ENCODE data around the gene CMTR2. TPM values are rescaled to one million over a fixed set of nuclear protein-coding genes. Genes with fewer than 3 reads are reported as not detected.

Gene CMTR2
- total and polyA plus RNA-seq, 4 donors: 8.8 to 35.7 (median 14.0) TPM

DNA sequence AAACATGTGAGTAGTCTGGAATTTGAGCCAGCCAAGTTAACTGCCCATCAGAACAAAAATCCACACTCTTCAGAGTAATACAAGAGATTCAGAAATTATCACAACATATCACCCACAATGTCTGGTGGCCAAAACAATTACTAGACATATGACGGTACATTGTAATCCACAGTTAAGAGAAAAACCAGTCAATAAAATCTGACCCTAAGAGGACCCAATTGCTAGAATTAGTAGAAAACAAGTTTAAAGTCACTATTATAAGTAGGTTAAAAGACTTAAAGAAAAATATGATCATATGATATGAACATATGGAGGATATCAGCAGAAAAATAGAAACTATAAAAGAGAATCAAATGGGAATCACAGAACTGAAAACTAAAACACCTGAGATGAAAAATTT lies 15.8 kb downstream of the CMTR2 start:
- no peaks in the 10 kb centered on the region for H3K4me1 ChIP-seq (ENCODE audit: control insufficient read depth in 5 of 5, insufficient read depth in 5 of 5, low read length in 5 of 5)
- H3K9ac ChIP-seq (ENCODE audit: insufficient read depth in 1 of 2, low read length in 2 of 2): no peak overlapping the region
- no peak overlapping the region for H3K27ac ChIP-seq (ENCODE audit: low read depth in 1 of 2, low read length in 1 of 2)
- peaks cover 0 to 6% (median 0%) of the 10 kb centered on the region in 4 donors for H3K9me3 ChIP-seq (ENCODE audit: control insufficient read depth in 4 of 4, insufficient read depth in 3 of 4, low read length in 3 of 4)
- DNase-seq (no peak), ATAC-seq (ENCODE audit: insufficient read depth, low FRiP score) (no peak)
- 92 to 100% methylated on average over 1 of the region's 1 CpG for WGBS, 2 donors
- H3K27me3 ChIP-seq (ENCODE audit: control insufficient read depth in 3 of 3, insufficient read depth in 3 of 3, low read length in 2 of 3): no peaks in the 10 kb centered on the region
- TF ChIP-seq, protein P1, sequence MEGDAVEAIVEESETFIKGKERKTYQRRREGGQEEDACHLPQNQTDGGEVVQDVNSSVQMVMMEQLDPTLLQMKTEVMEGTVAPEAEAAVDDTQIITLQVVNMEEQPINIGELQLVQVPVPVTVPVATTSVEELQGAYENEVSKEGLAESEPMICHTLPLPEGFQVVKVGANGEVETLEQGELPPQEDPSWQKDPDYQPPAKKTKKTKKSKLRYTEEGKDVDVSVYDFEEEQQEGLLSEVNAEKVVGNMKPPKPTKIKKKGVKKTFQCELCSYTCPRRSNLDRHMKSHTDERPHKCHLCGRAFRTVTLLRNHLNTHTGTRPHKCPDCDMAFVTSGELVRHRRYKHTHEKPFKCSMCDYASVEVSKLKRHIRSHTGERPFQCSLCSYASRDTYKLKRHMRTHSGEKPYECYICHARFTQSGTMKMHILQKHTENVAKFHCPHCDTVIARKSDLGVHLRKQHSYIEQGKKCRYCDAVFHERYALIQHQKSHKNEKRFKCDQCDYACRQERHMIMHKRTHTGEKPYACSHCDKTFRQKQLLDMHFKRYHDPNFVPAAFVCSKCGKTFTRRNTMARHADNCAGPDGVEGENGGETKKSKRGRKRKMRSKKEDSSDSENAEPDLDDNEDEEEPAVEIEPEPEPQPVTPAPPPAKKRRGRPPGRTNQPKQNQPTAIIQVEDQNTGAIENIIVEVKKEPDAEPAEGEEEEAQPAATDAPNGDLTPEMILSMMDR (IDR thresholded peaks at IDR 0.05; ENCODE audit: control extremely low read depth, extremely low read depth): no peak
- H3K36me3 ChIP-seq (ENCODE audit: control insufficient read depth in 4 of 4, insufficient read depth in 4 of 4, low read length in 4 of 4): no peaks in the 10 kb centered on the region
- no peak overlapping the region for H3K4me3 ChIP-seq

DNA sequence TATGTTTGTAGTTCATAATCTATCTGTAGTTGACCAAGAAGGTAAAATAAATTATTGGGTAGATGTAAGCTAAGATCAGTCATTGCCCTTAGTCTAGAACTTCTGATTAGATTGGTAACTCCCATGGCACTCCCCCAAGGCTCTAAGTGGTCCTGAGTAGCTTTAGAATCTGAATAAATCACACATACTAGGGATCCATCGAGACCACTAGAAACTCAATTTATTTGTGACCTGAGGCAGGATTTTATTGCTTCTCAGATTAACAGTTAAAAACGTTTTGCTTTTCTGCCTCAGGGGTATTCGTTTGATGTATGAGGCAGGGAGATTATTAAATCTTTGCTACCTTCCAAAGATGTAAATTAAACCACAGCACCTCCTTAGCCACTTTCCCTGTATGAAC lies 24.9 kb downstream of the CMTR2 start:
- H3K27me3 ChIP-seq (ENCODE audit: control insufficient read depth in 3 of 3, insufficient read depth in 3 of 3, low read length in 2 of 3): no peaks in the 10 kb centered on the region
- TF ChIP-seq, protein P1 (IDR thresholded peaks at IDR 0.05; ENCODE audit: control extremely low read depth, extremely low read depth): no peak
- H3K4me1 ChIP-seq (ENCODE audit: control insufficient read depth in 5 of 5, insufficient read depth in 5 of 5, low read length in 5 of 5): no peaks in the 10 kb centered on the region
- H3K9ac ChIP-seq (ENCODE audit: insufficient read depth in 1 of 2, low read length in 2 of 2): no peak overlapping the region
- H3K36me3 ChIP-seq (ENCODE audit: control insufficient read depth in 4 of 4, insufficient read depth in 4 of 4, low read length in 4 of 4): no peaks in the 10 kb centered on the region
- 68 to 77% methylated on average over 3 of the region's 3 CpGs for WGBS, 2 donors
- no peak for DNase-seq
- H3K9me3 ChIP-seq (ENCODE audit: control insufficient read depth in 4 of 4, insufficient read depth in 3 of 4, low read length in 3 of 4): no peaks in the 10 kb centered on the region
- ATAC-seq (ENCODE audit: insufficient read depth, low FRiP score): no peak
- no peak overlapping the region for H3K27ac ChIP-seq (ENCODE audit: low read depth in 1 of 2, low read length in 1 of 2)
- no peak overlapping the region for H3K4me3 ChIP-seq

DNA sequence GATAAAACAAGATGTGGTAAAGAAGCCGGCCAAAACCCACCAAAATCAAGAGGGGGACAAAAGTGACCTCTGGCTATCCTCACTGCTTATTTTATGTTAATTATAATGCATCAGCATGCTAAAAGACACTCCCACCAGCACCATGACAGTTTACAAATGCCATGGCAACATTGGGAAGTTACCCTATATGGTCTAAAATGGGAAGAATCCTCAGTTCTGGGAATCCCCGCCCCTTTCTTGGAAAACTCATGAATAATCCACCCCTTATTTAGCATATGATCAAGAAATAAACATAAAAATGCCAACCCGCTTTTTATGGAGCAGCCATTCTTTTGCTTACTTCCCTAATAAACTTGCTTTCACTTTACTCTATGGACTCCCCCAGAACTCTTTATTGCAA lies 25.6 kb downstream of the CMTR2 start:
- Histone ChIP-seq H3K9ac (ENCODE audit: insufficient read depth in 1 of 2, low read length in 2 of 2) (no peak overlapping the region), H3K4me3 (no peak overlapping the region), H3K4me1 (ENCODE audit: control insufficient read depth in 5 of 5, insufficient read depth in 5 of 5, low read length in 5 of 5) (no peaks in the 10 kb centered on the region), H3K36me3 (ENCODE audit: control insufficient read depth in 4 of 4, insufficient read depth in 4 of 4, low read length in 4 of 4) (no peaks in the 10 kb centered on the region), H3K27me3 (ENCODE audit: control insufficient read depth in 3 of 3, insufficient read depth in 3 of 3, low read length in 2 of 3) (peaks cover 0 to 3% (median 0%) of the 10 kb centered on the region in 3 donors), H3K9me3 (ENCODE audit: control insufficient read depth in 4 of 4, insufficient read depth in 3 of 4, low read length in 3 of 4) (no peaks in the 10 kb centered on the region), H3K27ac (ENCODE audit: low read depth in 1 of 2, low read length in 1 of 2) (no peak overlapping the region)
- 80 to 93% methylated on average over 3 of the region's 3 CpGs for WGBS, 2 donors
- ATAC-seq (ENCODE audit: insufficient read depth, low FRiP score) (no peak), DNase-seq (no peak)
- TF ChIP-seq, protein P1 (IDR thresholded peaks at IDR 0.05; ENCODE audit: control extremely low read depth, extremely low read depth): no peak

DNA sequence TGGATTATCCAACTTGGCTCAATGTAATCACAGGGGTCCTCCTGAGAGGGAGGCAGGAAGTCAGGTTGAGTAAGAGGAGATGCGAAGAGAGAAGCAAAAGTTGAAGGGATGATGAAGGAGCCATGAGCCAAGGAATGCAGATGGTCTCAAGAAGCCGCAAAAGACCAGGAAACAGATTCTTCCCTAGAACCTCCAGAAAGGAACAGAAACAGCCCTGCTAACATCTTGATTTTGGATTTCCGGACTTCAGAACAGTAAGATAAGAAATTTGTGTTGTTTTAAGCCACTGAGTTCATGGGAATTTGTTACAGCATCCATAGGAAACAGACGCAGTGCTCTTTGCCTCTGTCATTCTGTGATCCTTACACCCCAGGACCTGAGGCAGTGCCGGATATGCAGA lies 26.8 kb downstream of the CMTR2 start:
- Histone ChIP-seq H3K4me1 (ENCODE audit: control insufficient read depth in 5 of 5, insufficient read depth in 5 of 5, low read length in 5 of 5) (no peaks in the 10 kb centered on the region), H3K4me3 (no peak overlapping the region), H3K9me3 (ENCODE audit: control insufficient read depth in 4 of 4, insufficient read depth in 3 of 4, low read length in 3 of 4) (no peaks in the 10 kb centered on the region), H3K27me3 (ENCODE audit: control insufficient read depth in 3 of 3, insufficient read depth in 3 of 3, low read length in 2 of 3) (peaks cover 0 to 7% (median 0%) of the 10 kb centered on the region in 3 donors), H3K9ac (ENCODE audit: insufficient read depth in 1 of 2, low read length in 2 of 2) (no peak overlapping the region), H3K36me3 (ENCODE audit: control insufficient read depth in 4 of 4, insufficient read depth in 4 of 4, low read length in 4 of 4) (no peaks in the 10 kb centered on the region), H3K27ac (ENCODE audit: low read depth in 1 of 2, low read length in 1 of 2) (no peak overlapping the region)
- TF ChIP-seq, protein P1 (IDR thresholded peaks at IDR 0.05; ENCODE audit: control extremely low read depth, extremely low read depth): no peak
- 80 to 89% methylated on average over 5 of the region's 5 CpGs for WGBS, 2 donors
- DNase-seq: no peak
- no peak for ATAC-seq (ENCODE audit: insufficient read depth, low FRiP score)
